Thyroid gland (tissue), 4 donors: ENCODE measurements around the gene CILP.

Experiments
- CTCF ChIP-seq, 6 experiments: fragments of 200-600 bp in 3 of 6; fragments of 450-650 bp in 3 of 6; sonication (generic) in 3 of 6; IDR thresholded peaks; one replicate each; pipeline ENCODE4 v1.5.1; 2016 to 2019; ENCODE audit warnings: antibody characterized with exemption in 6 of 6, mild to moderate bottlenecking in 2 of 6, inconsistent platforms in 1 of 6, moderate library complexity in 1 of 6
- POLR2A ChIP-seq, 2 donors: fragments of 450-650 bp; IDR thresholded peaks; one replicate each; pipeline ENCODE4 v1.6.1; 2017; ENCODE audit warnings: antibody characterized with exemption in 2 of 2, mild to moderate bottlenecking in 2 of 2, moderate library complexity in 1 of 2

- TF ChIP-seq CTCF (IDR thresholded peaks at IDR 0.05), result no peak
- no peak for TF ChIP-seq POLR2A (IDR thresholded peaks at IDR 0.05)
Observed at GRCh38 chr15:65164139-65164538, 47.1 kb downstream of the CILP start.
